GM18868 (cell line): ENCODE results near the gene LHX1.

Experiments
- ATAC-seq: cut with Tn5 transposase; IDR thresholded peaks from one replicate; pipeline ENCODE4 v1.9.1; 2021; ENCODE audit warnings: mild to moderate bottlenecking, moderate library complexity; ENCODE audit not compliant: unreplicated experiment

LHX1 gene

GRCh38 chr17:36937959-36938565 lies 787 bp downstream of the LHX1 start:
- no peak for ATAC-seq

GRCh38 chr17:36938566-36939051 lies 1.3 kb downstream of the LHX1 start:
- no peak for ATAC-seq

- ATAC-seq, result no peak
Measured at GRCh38 chr17:36939052-36939801, 2.0 kb downstream of the LHX1 start.

GRCh38 chr17:36939802-36940312 lies 2.6 kb downstream of the LHX1 start:
- ATAC-seq, result no peak

- ATAC-seq, result no peak
Measured at GRCh38 chr17:36940313-36941264, 3.3 kb downstream of the LHX1 start.

GRCh38 chr17:36941265-36942010 lies 4.2 kb downstream of the LHX1 start:
- no peak for ATAC-seq

GRCh38 chr17:36942019-36942599 lies 4.8 kb downstream of the LHX1 start:
- ATAC-seq, result no peak

GRCh38 chr17:36942631-36943125 lies 5.4 kb downstream of the LHX1 start:
- no peak for ATAC-seq

GRCh38 chr17:36943250-36944191 lies 6.2 kb downstream of the LHX1 start:
- no peak for ATAC-seq

GRCh38 chr17:36944553-36944952 lies 7.3 kb downstream of the LHX1 start:
- ATAC-seq, result no peak

- no peak for ATAC-seq
Measured at GRCh38 chr17:36945140-36945539, 7.9 kb downstream of the LHX1 start.

- no peak for ATAC-seq
Measured at GRCh38 chr17:36945959-36946725, 8.9 kb downstream of the LHX1 start.

GRCh38 chr17:36946726-36947091 lies 9.4 kb downstream of the LHX1 start:
- no peak for ATAC-seq

GRCh38 chr17:36947922-36948716 lies 10.8 kb downstream of the LHX1 start:
- no peak for ATAC-seq

GRCh38 chr17:36948717-36949460 lies 11.6 kb downstream of the LHX1 start, which contains the start of gene AATF:
AATF (plus strand) TSS chr17:36948954; CDS start chr17:36949126, 172 bp downstream.
- ATAC-seq, result peak; percentile 94

- no peak for ATAC-seq
Measured at GRCh38 chr17:36949461-36949927, 12.2 kb downstream of the LHX1 start.
